Epithelial cell of proximal tubule (primary cell): ENCODE data around the gene PRKAA2. TPM values are rescaled to one million over a fixed set of nuclear protein-coding genes. Genes with fewer than 3 reads are reported as not detected.
A peak's percentile ranks its signal among the peaks of the same experiment; 100 is the strongest.

Experiments
- DNase-seq: peaks from one replicate; pipeline ENCODE4 v3.0.0-alpha.2; 2011; ENCODE audit warnings: low read depth
- H3K4me3 ChIP-seq: 2 replicates; pipeline ENCODE4 v1.5.1; 2011; ENCODE audit warnings: low read depth, mild to moderate bottlenecking, low read length
- CTCF ChIP-seq: conservative IDR thresholded peaks from 2 replicates; pipeline ENCODE4 v1.5.1; 2012; ENCODE audit warnings: low read depth, mild to moderate bottlenecking, low read length
- total RNA-seq: library from RNA; depleted of rRNA; stranded (reverse); fragments of >200 nt; gene quantifications from 2 replicates; pipeline ENCODE4 v1.2.3, GENCODE V29; 2015

Gene PRKAA2
- total RNA-seq, 1 donor from 2014 or later, result 8.4 TPM

- DNase-seq, result no peak
- no peak for TF ChIP-seq CTCF
- H3K4me3 ChIP-seq, result no peak overlapping the region
Observed at GRCh38 chr1:56754708-56755479, 109.8 kb downstream of the PRKAA2 start.

- no peak for TF ChIP-seq CTCF
- H3K4me3 ChIP-seq, result no peak overlapping the region
- DNase-seq, result no peak
Observed at GRCh38 chr1:56755911-56756310, 110.8 kb downstream of the PRKAA2 start.

- no peak overlapping the region for H3K4me3 ChIP-seq
- TF ChIP-seq CTCF, result peak; percentile 68
- DNase-seq, result no peak
Observed at GRCh38 chr1:56758135-56758534, 113.0 kb downstream of the PRKAA2 start.

GRCh38 chr1:56758794-56759193 lies 113.7 kb downstream of the PRKAA2 start:
- no peak for TF ChIP-seq CTCF
- H3K4me3 ChIP-seq, result no peak overlapping the region
- no peak for DNase-seq

Other genes with a start within 250 kb of the PRKAA2 start
- 2.2 and 3.9 TPM in 2 replicates for gene PLPP3, start 65.8 kb upstream of the PRKAA2 start, total RNA-seq
- not detected in 2 replicates for gene FYB2, start 174.1 kb downstream of the PRKAA2 start, total RNA-seq
- not detected in 2 replicates for gene C8A, start 209.5 kb downstream of the PRKAA2 start, total RNA-seq